GM18861 (cell line): ENCODE results near the gene PDGFRB.
A peak's percentile ranks its signal among the peaks of the same experiment; 100 is the strongest.

ENCODE experiments used
- ATAC-seq: cut with Tn5 transposase; IDR thresholded peaks from one replicate; pipeline ENCODE4 v1.9.1; 2021; ENCODE audit not compliant: unreplicated experiment

Gene PDGFRB

GRCh38 chr5:150068961-150069645, 86.5 kb downstream of the PDGFRB start:
- no peak for ATAC-seq

- ATAC-seq = no peak
These were observed 87.2 kb downstream of the PDGFRB start for GRCh38 chr5:150068472-150068871.

- ATAC-seq = no peak
These were observed 87.6 kb downstream of the PDGFRB start for GRCh38 chr5:150068071-150068470.

GRCh38 chr5:150067405-150067960, 88.2 kb downstream of the PDGFRB start:
- ATAC-seq = peak; percentile 17

- peak; percentile 61 for ATAC-seq
These were observed 88.7 kb downstream of the PDGFRB start for GRCh38 chr5:150066901-150067396.

- no peak for ATAC-seq
These were observed 89.2 kb downstream of the PDGFRB start for GRCh38 chr5:150066436-150066835.

GRCh38 chr5:150065886-150066285, 89.8 kb downstream of the PDGFRB start:
- no peak for ATAC-seq

- ATAC-seq = no peak
These were observed 90.3 kb downstream of the PDGFRB start for GRCh38 chr5:150065346-150065745.

GRCh38 chr5:150064681-150065220, 90.9 kb downstream of the PDGFRB start:
- ATAC-seq = no peak
